HG03469 (cell line): ENCODE results near the gene TMEM100.

ENCODE experiments used
- ATAC-seq: cut with Tn5 transposase; IDR thresholded peaks from one replicate; pipeline ENCODE4 v1.9.1; 2021; ENCODE audit warnings: mild to moderate bottlenecking, moderate library complexity, moderate number of reproducible peaks; ENCODE audit not compliant: unreplicated experiment

The TMEM100 gene

DNA sequence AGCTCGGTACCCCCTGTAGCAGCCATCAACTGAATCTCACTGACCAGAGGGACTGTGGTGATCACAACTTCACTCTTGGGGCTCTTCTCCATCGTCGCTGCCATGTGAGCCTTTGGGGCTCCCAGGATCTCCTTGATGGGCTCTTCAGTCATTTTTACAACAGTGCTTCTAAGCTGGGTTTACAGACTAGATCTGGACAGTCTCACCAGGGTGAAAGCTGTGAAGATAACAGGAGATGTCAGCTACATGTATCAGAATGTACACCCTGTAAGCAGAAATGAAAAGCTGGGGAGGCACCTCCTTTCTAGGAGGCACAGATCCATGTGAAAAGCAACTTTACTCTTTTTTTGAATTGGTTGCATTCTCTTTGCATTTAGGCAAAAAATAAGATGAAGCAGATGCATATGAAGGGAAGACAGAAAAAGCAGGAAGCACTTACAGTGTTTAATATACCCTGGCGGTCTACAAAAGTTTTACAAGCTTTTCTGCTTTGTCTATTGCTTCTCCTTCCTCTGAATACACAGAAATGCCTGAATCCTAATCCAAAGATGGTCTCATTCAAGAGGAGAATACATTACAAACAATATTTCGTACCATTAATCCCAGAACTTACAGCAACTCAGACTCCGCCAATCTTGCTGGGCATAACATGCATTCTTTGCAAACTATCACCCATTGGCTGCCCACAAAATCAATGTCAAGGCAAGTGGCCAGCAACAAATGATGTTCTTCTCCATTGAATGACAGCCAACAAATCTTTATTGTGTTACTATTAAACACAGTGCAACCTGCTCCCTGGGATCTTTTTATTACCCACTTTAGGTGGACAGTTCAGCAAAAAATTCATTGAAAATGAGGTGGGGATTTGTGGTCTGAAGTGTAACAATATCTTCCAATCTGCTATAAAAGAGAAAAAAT lies 1.5 kb downstream of the TMEM100 start:
- no peak for ATAC-seq

DNA sequence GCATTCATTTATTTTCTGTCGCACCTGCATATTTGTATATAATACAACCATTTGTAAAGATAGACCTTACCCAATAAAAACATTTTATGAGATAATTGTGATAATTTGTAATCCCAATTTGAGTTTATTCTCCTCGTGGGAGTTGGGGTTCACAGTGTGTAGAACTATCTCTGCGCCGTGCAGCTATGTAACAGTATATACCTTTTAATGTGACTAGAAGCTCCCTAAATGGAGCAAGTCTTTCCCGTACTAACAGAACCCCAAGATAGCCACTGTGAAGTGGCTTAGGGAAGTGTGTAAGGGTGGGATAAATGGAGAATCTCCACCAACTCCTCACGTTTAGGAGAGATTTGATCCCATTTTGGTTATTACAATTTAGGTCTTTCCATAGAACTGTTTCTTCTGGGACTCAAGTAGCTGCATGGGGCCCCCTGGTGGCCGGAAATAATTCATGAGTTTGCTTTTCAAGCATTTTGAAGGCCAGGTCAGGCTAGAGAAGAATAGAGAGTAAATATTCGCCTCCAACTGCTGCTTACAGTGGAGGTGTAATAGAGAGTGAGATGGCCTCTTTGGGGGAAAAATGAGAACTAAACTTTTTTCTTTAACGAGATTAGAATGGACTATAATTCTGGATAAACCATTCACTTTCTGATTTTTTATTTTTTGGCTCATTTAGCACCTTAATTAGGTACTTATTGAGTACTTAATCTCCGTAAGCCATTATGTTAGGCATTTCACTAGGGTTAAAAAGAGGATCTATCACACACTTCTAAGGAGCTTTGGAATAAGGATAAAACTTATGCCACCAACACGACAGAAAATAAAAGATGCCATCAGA lies 4.5 kb downstream of the TMEM100 start:
- no peak for ATAC-seq

DNA sequence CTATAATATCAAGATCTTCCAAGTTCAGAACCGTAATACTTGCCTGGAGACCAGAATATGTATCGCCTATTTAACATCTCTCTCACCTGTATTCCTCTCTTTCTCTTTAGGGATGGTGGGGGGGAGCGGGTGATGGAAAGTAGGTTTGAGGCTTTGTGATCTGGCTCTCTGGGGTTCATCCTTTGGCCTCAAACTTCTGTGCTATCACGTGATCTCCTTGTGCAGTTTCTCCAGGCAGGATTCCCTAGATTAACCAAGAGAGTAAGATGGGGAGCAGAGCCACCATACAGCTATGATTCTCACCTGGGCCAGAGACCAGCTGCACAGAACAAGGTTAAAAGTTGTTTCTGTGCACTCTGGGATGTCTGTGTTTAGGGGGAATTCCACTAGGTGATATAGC lies 5.2 kb downstream of the TMEM100 start:
- no peak for ATAC-seq

DNA sequence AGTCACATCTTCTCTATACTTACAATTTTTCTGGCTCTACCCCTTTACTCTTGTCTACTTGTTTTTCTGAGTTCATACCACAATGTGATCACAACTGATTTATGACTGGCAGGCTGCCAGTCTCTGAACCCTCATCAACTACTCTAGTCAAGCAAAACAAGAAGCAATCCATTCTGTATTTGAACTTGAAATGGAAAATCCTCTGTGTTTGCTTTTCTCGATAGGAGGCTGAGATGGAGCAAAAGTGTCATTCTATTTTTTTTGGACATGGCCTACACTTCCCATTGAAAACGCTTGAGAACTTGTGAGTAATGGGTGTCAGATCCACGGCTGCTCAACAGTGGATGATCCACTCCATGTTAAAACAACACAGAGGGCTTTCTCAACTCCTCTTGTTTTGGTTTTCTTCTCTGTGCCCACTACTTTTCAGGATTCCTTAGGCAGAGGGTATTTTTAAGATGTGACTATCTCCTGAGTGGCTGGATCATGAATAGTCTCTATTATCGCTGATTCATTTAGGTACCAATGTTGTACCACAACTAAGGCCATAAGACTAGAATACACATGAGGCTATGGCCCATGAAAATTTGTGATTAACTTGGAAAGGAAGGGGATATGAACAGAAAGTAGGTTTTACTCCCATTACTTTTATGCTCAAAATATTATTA lies 11.7 kb downstream of the TMEM100 start:
- ATAC-seq, result no peak

DNA sequence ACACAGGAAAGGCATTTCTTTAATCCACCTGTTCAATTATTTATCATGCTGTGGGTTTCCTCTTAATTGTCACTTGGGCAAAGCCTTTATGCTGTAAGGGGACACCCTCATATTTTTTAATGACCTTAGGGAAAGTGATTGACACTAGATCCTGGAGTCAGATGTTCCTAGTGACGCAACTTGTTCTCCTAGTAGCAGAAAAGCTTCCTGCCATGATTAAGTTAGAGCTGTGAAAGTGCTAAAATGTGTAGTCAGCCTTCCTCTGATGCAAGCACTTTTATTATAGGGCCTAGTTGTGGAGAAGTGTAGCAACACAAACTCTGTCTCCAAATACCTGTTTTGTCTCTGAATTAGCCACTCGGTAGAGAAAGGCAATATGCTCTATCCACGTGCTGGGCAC lies 12.3 kb downstream of the TMEM100 start:
- no peak for ATAC-seq

DNA sequence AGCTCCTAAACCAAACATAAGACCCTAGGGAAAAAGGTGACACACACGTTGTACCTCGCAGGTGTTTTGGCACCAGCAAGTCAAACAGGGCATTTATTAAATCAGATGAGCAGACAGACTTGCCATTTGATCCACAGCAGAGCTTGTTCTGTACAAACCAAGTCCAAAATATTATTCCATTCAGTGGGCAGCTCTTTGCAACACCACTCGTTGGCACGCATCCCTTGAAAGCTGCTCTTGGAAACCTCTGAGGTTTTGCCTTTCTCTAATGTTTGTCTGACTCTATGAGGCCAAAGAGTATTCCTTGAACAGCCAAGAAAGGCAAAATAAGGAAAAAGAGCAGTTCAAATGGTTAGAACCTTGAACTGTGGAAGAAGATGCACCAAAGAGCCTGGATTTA lies 12.7 kb downstream of the TMEM100 start:
- no peak for ATAC-seq

DNA sequence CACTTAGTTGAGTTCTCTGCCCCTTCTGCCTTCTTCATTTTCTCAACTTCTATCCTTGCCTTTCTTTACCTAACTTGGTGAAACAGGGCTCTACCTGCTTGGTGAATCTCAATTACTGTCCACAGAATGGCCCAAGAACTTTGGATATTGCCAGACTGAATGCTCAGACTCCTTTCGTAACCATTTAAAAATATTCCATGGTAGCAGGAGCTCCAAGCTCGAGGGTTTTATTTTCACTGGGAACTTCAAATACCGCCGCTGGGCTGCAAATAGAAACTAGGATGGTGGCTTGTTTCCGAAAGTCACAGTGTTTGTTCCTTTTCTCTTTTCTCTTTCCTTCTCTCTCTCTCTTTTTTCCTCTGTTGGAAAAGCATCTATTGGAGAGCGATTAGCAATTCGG lies 13.2 kb downstream of the TMEM100 start:
- ATAC-seq, result no peak

DNA sequence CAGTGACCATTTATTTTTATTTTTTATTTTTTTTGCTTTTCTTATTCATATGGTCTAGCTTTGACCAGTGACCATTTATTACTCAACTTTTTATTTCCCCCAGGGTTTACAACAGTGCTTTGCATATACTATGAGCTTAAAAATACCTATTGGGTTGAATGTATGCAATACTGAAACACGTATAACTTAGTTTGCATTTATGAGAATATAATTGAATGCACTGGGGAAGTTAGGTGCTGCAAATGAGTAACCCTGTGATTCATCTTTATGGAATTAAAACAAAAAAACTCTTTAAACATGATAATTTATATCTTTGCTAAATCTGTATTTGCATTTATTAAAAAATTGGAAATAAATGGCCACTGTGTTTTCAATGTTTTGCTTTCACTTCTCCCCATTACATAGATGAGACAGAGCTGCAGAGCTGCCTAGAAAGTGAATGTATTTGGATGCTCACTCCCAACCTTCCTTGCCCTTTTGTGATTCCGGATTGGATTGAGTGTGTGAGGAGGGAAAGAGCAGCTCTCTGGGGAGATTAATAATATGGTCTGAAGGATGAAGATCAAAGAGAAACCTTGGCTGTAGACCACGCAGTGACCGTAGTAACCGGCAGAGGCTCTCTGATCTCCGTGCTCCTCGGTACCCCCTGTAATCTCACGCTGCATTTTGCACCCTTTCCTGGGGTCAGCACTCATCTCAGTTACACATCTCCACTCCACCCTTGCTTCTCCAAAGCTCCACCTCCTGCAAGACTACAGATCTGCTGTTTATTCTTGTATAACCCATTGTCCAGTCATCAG lies 14.3 kb downstream of the TMEM100 start:
- no peak for ATAC-seq

DNA sequence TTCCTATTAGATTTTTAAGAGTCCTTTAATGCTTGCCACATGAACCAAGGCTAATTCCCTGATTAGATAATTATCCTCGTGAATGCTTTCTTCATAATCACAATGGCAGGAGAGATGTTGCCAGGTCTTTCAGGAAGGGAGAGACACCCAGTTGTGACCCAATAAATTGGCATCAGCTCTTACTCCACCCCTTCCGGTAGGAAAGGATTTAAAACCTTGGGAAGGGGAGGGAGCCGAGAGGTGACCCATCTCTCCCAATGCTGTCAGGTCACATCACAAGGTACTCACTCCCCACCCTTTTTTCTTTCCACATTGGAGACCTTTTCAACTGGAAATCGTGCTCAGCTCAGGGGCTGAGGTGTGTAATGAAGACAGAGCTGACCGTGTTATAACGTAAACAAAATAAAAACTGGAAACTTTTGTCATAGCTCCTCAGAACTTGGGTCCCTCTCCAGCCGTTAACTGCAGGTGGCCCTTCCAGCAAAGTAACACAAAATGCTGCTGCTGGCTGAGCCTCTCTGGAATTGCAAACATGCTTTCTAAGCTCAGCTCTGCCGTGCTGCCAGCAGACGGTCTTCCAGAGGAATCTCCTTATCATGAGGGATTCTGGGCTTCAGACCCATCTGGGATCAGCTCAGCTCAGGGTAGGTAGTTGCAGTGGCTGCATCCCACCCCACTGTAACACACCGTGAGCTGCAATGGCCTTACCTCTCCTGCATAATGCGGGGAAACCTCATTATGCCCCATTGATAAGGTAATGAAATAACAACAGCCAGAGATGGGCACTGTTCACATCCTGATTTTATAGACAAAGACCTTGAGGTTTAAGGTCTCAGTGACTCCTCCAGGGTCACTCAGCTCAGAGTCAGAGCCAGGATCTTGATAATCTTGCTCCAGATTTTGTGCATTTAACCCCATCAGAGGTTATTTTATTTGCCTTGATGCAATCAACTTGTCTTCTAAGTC lies 15.6 kb downstream of the TMEM100 start:
- ATAC-seq, result no peak

DNA sequence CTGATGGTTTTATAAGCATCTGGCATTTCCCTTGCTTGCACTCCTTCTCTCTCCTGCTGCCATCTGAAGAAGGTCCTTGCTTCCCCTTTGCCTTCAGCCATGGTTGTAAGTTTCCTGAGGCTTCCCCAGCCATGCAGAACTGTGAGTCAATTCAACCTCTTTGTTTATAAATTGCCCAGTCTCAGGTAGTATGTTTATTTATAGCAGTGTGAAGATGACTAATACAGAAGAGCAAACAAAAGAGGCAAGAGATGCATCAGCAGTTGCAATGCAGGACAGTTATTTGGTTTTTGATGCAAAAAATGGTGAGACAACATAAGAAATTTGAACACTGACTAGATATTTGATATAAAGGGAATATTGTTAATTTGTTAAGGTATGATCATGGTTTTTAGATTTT lies 16.8 kb downstream of the TMEM100 start:
- ATAC-seq, result peak; percentile 75

DNA sequence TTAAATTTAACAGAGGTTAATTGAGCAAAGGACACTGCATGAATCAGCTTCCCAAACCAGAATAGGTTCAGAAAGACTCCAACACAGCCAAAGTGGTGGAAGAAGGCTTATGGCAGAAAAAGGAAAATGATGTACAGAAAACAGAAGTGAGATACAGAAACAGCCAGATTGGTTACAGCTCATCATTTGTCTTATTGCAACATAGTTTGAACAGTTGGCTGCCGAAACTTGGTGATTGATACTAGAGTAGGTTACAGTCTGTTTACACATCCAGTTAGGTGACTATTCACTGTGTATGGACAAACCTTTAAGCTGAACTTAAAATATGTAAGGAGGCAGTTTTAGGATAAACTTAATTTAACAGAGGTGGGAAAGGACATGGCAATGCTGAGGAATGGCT lies 18.3 kb downstream of the TMEM100 start:
- ATAC-seq, result no peak

DNA sequence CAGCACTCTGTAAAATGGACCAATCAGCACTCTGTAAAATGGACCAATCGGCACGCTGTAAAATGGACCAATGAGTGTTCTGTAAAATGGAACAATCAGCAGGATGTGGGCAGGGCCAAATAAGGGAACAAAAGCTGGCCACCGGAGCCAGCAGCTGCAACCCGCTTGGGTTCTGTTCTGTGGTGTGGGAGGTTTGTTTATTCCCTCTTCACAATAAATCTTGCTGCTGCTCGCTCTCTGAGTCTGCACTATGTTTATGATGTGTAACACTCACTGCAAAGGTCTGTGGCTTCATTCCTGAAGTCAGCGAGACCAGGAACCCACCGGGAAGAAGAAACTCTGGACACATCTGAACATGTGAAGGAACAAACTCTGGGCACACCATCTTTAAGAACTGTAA lies 20.5 kb downstream of the TMEM100 start:
- ATAC-seq, result no peak

DNA sequence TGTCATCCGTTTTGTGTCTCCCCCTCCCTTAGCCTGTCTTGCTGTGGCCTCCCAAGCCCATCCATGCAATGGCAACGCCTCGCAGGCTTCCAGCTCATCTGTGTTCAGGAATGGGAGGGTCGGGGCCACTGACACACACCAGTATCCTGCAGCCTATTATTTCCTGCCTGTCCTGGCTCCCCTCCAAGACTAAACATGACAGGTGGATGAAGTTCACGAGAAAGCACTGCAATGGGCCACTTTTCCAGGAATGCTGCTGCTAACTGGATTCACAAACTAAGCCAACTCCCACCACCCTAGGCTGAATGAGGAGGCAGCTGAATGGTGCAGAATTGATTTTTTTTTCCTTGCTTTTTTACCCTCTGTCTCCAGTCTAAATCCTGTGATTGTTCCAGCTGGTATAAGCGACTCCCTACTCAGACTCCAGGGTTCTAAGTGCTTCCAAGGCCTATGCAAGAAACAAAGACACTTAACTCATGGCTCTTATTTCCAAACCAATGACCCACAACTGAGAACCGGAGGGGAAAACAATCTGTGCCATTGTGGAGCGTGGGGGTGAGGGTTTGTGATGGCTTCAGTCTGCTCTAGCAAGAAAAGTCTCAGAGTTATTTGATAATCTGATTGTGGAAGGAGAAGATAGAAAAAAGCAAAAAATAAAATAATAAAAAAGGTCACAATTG lies 23.3 kb downstream of the TMEM100 start:
- ATAC-seq, result no peak

DNA sequence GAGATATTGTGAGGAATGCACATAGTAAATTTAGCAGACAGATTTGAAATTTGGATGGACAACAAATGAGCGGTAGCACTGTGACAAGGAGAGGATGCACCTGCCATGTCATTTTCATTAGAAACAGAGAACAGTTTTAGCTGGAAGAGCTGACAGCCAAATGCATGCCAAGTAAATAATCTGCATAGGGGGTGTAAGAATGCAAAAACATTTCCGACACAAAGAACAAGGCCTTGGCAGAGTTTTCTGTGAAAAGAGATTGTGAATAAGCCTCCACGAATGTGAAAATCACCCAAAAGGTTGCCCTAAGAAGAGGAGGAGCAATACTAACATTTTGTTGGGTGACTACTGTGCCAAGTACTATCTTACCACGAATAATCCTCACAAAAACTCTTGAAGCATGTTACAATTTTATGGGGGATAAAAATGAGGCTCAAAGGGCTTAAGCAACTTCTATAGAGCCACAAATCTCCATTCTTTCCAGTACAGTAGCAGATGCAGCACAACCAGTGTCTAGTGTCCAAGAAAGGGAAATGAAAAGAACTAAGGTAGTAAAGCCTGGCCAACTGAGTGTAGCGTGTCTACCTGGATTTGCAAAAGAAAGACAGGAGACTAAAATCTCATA lies 28.3 kb downstream of the TMEM100 start:
- ATAC-seq, result no peak

DNA sequence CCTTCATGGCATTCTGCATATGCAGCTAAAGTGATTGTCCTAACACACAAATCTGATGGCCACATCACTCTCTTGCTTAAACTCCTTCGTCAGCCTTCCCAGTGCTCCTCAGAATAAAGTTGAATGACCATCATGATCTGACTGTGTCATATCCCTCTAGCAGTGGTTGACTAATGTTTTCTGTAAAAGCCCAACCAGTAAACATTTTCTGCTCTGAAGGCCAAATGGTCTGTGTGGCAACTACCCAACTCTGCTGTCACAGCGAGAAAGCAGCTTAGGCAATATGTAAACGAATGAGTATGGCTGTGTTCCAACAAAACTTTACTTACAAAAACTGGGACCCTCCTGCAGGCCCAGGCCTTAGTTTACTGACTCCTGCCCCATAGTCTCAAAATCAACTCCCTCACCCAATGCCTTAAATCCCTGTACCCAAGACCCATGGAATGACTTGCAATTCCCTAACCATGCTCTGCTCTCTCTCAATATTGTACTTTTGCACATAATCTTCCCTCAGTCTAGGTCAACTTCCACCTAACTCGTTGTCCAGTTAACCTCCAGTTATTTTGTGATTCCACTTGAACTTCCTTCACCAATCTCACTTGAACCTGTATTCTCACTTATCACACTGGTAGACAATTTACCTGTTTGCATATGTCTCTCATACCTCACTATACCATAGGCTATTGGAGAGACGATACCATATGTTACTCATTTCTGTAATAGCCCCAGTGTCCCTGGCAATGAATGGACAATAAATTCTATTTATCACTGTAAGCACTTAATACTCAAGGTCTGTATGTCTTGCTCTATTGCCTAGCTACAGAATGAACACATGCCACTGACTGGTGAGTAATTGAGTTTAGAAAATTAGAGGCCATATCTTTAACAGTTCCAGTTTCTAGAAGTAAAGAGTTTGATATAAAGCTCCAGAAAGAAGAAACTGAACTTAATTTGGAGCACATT lies 29.1 kb downstream of the TMEM100 start:
- no peak for ATAC-seq

DNA sequence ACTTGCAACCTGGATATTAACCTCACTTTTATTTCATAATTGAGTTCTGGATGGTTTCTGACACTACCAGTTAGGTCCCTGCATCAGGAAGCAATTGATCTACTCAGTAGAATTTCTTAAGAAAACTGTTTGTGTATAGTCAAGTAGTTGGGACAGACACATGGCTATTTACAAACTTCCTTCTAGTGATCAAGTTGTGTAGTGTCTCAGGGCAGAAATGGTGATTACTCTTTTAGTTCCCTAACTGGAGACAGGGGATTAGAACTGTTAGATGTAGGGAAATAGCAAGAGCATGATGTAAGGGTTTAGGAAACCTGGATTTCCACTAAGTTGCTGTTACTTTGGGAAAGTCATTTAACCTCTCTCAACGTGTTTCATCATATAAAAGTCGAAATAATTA lies 30.4 kb downstream of the TMEM100 start:
- no peak for ATAC-seq

DNA sequence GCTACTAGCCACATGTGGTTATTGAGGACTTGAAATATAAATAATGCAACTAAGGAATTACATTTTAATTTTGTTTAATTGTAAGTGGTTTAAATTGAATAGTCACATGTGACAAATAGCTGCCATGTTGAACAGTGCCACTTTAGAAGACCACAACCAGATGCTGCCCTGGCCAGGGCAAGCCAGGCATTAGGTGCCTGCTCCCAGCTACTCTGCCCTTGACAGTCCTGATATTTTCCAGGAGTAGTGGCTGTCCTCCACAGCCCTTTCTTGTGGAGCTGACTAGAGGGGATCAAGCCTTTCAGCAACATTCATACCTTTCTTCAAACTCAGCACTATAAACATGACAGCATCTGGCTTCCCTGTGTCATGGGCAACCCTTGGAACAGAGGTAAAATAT lies 31.0 kb downstream of the TMEM100 start:
- no peak for ATAC-seq
